Activated T-helper 1 cell treated with anti-CD3 and anti-CD28 coated beads, Interleukin-2, amount 50 U/mL, for 16 hours (primary cell): Measurements from ENCODE around the gene TNNC1.
A peak's percentile ranks its signal among the peaks of the same experiment; 100 is the strongest.

Source experiments
- DNase-seq, 2 donors: peaks; one replicate each; pipeline ENCODE4 v3.0.0-alpha.2; 2020; ENCODE audit warnings: low read depth in 1 of 2, low spot score in 1 of 2

The TNNC1 gene

DNA sequence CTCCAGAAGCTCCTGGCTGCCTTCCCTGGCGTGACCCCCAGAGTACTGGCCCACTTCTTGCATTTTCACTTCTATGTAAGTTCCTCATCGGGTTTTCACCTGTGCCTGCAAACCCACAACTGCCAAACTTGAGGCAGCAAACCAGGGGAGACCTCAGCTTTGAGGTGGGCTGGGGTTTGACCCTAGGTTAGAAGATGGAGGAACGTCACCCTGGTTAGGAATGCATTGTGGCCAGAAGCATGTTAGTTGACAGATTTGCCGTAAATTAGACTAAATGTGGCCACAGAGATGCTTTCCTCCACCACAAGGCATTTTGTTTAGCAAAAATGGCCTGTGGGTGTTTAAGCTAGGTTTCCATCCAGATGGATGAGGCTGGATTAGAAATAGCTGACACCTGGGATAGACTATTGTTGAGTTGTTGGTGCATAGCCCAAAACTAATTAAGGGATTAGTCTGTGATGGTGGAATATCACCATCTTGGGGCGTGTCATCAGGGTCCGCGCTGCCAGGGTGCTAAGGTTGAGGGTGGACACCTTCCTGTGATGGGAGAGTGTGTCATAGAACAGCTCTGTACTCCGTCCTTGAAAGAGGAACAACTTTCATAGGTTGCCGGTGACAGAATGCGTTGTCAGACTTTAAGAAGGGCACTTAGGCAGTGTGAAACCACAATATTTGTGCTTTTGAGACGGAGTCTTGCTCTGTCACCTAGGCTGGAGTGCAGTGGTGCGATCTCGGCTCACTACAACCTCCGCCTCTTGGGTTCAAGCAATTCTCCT lies 5.1 kb upstream of the TNNC1 start:
- no peak for DNase-seq

DNA sequence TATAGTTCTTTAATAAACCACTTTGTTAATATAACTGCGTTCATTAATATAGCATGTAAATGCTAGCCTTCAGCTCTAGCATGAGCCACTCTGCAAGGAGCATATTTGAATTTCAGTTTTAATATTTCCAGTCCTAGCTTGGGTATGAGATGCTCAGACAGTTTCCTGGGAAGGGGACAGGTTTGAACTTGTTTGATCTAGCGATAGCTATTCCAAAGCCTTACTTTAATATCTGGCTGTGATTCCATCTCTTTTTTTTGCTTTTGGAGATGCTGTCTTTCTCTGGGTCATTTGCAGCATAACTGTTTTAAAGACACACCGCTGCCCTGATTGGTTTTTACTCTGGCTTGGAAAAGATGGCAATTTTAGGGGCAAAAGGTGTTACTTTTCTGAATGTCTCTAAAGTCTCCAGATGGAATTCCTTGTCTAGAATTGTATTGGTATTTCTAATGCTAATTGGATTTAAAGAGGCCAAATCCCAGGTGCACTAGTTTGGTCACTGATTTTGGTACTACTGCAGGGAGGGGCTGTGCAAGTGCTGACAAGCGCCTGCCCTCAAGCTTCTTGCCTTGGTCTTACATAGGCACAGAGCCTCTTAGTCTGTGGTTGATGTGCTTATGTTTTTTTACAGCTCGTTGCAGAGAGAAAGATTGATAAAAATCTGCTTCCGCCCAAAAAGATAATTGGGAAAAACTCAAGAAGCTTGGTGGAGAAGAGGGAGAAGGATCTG lies 4.4 kb upstream of the TNNC1 start:
- no peak for DNase-seq

DNA sequence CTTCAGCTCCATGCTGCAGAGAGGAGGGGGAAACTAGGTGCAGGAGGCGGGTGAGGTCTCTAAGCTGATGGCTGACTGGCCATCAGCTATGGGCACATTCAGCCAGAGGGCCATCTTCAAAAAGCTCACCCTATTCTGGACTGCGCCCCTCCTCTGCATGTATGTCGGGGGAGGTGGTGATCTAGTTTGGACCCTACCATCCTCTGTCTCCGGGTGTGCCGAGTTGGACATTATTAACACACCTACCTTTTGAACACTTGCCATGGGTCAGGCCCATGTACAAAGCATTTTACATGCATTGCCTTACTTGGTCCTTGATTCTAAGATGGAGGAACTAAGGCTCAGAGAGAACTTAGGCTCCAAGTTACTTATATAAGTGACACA lies 3.0 kb upstream of the TNNC1 start:
- no peak for DNase-seq

DNA sequence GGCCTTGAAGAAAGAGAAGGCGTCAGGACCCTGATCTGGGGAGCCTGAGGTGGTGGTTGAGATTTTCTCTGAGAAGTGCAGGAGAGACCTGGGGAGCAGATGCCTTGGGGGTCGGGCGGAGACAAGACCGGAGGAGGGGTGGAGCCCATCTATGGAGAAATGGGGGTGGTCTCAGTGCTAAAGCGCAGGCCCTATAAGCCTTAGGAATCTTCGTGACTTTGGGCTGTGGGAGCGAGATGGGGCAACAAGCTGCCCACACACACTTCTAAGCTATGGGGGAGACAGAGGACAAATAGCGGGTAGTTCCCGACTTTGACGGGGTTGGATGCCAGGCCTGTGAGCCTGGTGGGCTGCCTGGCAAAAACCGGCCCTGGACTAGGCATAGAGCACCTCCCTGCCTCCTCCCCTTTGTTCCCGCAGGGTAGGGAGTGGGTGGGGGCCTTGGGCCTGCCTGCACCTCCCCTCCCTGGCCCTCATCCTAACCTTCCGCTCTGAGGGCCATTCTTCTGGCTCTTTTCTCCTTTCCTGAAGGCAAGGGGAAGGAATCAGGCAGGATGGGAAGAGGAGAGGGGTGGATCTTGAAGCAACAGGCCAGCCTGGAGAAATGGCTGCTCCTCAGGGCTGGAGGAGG lies 2.4 kb upstream of the TNNC1 start:
- DNase-seq: no peak

DNA sequence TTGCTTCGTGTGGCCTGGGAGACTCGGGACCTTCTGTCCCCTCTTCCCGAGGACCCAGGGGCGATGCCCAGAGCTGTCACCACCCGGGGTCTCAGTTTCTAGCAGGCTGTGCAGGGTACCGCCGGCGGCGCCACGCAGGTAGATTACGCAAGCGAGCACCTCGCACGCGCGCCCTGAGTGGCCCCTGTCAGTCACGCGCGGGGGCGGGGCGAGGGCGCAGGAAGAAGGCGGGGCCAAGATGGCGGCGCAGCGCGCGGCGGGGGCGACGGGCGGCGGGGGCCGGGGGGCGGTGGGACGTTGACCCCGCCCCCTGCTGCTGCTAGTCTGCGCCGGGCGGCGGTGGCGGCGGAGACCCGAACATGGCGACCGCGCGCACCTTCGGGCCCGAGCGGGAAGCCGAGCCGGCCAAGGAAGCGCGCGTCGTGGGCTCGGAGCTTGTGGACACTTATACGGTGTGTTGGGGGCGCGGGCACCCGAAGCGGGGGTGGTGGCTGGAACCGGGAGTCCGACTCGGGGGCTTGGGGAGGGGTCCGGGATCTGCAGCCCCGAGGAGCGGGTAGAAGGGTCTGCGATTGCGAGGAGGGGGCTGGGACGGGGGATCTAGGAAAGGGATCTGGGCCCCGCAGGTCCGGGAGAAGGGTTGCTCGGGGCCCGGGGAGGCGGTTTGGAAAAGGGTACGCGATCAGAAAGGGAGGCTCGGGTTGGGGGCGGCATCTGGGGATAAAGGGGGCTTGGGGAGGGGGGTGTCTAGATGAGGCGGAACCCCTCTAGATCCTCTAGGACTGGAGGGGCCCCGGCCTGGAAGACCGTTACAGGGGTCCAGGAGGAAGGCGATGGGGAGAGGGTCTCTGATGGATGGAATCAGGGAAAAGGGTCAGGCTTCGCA lies 1.7 kb upstream of the TNNC1 start, which contains the start of gene NISCH:
TSS of gene NISCH (plus strand) at position 322 of the 886 bp plus-strand sequence. CDS start at position 360, 38 bp downstream.
- peak; percentile 96 to 97 for DNase-seq

DNA sequence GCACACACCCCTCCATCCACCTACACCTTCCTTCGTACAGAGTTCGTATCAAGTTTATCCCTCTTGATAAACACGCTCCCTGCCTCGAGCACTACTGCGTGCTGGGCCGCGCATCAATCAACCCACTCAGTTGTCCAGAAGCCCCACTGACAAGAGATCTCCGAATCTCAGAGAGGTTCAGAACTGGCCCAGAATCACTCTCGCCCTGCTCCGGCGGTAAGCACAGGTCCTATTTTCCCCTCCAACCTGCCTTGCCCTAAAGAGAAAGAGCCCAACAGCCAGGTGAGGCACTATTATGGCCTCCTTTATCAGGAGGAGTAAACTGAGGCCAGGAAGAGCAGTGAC lies 1.1 kb upstream of the TNNC1 start:
- no peak for DNase-seq

DNA sequence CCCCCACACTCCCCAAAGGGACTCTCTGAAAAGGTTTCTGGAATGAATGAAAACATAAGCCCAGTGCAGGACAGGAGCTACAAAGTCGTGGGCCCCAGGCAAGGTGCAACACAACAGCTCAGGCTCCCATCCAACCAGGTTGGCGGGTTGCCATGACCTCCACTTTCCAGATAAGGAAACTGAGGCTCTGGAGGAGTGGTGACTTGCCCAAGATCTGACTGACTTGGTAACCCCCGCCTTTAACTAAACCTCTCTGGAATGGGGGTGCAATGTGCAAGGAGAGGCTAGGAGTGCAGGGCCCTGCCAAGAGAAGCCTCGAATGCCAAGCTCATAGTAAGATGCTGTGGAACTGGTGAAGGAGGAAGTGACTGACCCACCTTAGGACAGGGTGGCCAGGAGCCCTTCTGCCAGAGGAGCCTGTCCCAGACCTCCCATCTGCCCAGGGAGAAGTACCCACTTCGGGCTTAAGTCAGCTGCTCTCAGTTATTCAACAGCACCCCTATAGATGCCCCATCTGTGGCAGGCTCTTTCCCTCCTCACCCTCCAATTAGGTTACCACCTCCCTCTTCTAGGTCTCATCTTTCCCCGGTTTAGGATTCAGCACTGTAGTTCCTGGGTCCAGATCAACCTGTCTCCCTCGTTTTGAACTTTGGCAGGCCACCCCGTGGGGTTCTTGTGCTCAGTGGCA lies 553 bp upstream of the TNNC1 start:
- DNase-seq: no peak

DNA sequence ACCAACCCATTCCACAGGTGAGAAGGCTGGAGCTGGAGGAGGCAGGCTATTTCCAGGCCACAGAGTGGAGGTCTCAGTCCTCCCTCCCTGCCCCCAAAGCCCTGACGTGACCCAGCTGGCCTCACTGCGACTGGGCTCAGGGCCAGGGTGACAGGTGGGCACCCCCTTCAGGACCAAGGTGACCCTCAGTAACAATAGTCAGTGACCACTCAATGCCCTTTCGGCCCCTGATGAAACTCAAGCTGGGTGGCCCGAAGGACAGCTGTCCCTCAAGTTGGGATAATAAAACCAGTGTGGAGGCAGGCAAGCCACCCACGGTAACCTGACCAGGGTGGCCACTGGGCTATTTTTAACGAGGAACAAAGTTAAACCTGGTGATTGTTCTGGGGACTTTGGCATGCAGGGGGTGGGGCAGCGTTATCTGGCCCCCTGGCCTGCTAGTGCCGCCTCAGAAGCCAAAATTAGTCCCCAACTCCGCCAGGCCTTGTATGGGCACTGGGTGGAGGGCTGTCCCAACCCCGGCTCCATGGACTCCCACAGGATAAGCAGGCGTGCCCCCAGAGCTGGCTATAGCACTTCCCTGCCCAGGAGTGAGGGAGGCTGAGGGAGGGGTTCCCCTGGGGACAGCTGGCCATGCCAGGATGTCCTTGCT lies 1.1 kb downstream of the TNNC1 start:
- no peak for DNase-seq

DNA sequence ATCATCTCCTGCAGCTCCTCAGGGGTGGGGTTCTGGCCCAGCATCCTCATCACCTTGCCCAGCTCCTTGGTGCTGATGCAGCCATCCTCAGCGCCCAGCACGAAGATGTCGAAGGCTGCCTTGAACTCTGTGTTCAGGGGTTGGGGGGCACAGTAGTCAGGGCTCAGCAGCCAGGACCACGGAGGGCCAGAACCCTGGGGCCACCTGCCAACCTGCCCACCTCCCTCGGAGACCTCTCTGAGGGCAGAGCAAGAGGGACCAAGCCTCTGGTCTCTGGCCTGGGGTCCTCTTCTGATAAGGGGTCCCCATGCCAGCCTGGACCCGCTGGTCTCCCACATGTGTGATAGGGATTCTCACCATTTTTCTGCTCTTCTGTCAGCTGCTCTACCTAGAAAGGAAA lies 1.7 kb downstream of the TNNC1 start:
- DNase-seq: no peak

DNA sequence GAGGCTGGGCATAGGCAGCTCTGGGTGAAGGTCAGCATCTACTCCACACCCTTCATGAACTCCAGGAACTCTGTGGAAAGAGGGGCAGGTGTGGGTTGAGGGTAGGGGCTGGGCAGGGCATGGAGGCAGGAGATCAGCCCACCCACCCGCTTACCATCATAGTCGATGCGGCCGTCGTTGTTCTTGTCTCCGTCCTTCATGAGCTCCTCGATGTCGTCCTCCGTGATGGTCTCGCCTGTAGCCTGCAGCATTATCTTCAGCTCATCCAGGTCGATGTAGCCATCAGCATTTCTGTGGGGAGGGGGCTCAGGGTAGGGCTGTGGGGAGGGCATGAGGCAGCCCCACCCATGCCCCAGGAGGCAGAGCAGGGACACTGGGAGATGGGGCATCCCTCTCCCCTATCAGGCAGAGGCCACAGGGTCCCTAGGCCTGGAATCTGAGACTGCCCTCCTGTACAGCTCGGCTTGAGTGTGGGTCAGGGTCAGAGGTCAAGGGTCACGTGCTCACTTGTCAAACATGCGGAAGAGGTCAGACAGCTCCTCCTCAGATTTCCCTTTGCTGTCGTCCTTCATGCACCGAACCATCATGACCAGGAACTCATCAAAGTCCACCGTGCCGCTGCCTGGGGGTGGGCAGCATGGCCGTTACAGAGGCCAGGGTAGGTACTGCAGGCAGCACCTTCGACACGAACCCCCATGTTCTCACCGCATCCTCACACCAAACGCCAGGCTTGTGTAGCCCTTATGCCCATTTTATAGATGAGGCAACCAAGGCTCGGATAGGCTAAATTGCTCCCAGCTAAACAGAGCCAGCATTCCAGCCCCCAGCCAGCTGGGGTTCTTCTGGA lies 2.4 kb downstream of the TNNC1 start:
- no peak for DNase-seq

DNA sequence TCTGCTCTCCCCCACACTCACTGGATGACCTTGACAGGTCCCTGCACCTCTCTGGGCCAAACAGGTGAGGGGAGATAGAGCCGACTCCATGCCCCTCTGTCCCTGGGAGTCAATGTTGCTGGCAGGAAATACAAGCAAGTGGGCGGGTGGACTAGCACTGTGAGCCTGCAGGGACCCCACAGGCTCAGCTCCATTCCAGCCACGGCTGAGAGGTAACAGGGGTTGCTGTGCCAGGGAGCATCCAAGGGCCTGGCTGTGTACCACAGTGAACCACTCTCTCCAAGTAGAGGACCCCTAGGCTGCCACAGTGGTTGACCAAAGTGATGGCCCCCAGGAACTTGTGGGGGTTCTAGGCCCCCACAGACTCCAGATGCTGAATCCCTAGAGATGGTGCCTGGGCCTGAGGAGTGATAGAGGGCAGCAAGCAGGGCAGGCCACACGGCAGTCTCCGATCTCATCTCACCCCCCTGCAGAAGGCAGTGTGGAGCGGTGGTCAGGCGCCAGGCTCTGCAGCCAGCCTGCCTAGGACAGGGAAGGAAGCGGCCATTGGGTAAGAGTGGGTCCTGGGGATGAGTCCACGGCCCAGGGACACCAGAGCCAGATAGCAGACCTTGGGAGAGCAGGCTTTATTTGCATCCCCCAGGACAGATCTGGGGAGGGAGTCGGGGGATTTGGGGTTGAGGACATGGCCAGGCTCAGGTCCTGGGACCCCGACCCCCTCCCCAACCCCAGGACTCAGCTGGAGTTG lies 3.2 kb downstream of the TNNC1 start:
- no peak for DNase-seq

DNA sequence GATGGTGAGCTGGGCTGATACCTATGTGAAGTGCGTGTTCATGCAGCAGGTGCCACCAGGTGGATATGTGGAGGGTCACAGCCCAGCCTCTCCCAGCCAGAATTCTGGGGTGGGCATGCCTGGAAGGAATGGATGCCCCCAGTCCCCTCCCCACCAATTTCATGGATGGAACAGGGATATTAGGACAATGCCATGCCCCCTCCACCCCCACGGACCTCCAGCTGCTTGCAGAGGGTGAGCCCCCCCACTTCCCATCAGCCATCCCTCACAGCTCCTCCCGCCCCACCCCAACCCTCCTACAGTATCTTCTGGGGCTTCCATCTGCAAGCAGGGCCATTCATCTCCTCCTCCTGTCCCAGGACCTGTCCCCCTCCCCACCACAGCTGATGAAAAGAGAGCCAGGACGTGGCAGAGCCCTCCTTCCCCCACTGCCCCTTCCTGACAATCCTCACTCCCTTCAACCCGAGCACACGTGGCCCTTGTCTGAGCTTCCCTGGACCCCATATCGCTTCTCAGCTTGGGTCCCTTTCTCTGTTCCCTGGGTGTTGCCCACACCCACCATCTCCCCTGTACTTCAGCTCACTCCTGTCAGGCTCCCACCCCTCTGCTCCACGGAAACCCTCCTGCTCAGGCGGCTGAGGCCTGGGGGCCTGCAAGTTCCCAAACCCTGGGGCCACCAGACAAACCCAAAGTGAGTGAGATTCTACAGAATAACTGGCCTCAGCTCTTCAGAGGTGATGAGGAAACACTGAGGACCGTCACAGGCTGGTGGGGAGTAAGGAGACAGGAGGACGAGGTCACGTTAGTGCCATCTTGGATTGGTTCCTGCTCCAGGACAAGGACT lies 6.1 kb downstream of the TNNC1 start:
- DNase-seq: no peak

DNA sequence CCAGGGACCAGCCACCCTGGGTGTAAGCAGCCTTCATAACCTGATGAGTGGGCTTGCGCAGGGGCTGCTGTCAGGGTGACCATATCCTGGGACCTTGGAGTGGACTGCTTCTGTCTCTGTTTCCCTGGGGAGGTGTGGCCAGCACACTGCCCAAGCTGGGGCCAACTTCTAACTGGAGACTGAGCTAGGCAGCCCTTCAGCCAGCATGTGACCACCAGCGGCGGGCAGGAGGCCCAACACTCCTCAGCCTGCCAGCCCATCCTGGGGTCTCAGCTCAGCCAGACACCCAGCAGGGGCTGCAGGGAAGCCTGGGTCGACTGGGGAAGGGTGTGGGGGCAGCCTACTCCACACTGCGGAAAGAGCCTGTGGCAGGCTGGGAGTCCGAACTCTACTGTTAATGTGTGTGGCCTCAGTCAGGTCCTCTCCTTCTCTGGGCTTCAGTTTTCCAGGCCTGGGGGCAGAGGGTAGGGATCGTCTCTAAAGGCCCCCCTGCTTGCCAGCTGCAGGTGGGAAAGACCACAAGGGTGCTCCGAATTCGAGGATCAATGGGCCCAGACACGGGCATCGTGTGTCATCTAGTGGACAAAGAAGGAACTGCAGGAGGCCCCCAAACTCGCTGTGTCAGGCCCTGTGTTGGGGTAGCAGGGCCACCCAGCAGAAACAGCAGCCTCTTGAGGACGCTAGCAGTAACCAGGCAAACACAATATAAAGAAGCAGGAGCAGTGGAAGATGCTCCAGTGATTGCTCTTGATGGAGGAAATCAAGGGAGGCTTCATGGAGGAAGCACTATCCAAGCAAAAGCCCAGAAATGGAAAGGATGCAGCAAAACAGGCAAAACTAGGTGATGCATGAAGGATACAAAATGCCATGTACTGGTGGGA lies 7.0 kb downstream of the TNNC1 start:
- DNase-seq: peak; percentile 51 to 52

DNA sequence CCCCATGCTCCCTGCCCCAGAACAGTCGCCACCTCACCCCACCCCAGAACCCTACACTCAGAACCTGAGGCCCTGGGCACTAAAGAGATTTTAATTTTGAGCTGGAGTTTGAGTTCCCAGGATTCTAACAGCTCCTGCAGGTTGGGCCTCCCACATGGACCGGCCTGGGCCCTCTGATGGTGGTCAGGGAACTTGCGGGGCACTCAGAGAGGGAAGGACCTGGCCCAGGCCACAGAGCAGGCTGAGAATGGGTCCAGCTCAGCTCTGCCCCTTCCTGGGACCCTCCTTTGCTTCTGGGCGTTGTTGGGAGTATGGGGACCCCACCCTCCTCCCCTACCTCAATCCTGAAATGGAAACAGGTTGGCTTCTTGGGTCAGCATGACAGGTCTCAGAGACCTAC lies 7.8 kb downstream of the TNNC1 start:
- DNase-seq: no peak

DNA sequence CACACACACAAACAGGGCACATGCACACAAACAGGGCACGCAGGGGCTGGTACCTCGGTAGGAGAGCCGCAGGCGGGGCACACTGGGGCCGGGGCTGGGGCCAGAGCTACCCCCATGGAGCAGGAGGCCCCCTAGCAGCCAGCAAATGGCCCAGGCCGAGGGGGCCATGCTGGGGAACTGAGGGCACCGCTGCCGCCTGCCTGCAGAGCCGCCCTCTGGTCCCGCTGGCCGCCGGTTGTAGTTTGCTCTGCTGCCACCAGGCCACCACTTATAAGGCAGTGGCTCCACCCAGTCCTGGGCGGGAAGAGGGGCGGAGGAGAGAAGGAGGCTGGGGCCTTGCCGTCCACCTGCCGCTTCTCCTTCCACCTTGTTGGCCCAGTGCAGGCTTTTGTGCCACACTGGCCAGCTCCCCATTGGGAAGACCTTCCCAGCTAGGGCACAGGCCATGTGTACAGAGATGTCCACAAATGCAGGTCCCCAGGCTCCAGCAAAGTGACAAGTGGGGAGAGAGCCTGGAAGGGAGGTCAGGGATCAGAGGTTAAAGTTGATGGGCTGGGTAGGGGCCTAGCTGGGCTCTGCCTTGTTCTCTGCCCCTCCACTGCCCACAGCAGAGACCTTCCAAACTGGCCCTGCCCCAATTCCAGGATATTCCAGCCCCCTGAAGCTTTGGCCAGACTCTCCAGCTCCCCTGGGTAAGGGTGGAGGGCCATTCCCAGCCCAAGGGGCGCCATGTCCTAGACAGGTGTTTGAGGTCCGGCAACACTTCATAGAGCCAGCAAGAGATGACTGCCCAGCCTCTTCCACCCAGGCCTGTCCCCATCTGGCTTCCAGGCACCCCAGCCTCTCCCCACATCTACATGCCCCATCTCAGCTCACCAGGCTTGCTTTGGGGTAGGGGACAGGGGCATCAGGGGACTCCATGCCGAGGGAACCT lies 8.7 kb downstream of the TNNC1 start, which contains the start of gene SEMA3G:
TSS of gene SEMA3G (minus strand) at position 244 of the 934 bp plus-strand sequence. CDS start at position 168, 76 bp downstream.
- peak; percentile 50 to 58 for DNase-seq
